Progenitor cell of endocrine pancreas (in vitro differentiated cells): Measurements from ENCODE around the gene DBT. TPM values are rescaled to one million over a fixed set of nuclear protein-coding genes. Genes with fewer than 3 reads are reported as not detected.

ENCODE experiments used
- DNase-seq: peaks from one replicate; pipeline ENCODE4 v3.0.0; 2021; ENCODE audit warnings: low spot score; ENCODE audit not compliant: unreplicated experiment
- H3K27ac Mint-ChIP-seq: 2 replicates; pipeline ENCODE4 v1.8.0; 2021; ENCODE audit warnings: mild to moderate bottlenecking, moderate library complexity, mixed read lengths
- H3K27me3 Mint-ChIP-seq: 2 replicates; pipeline ENCODE4 v1.8.0; 2021; ENCODE audit warnings: mixed read lengths
- H3K36me3 Mint-ChIP-seq: 2 replicates; pipeline ENCODE4 v1.8.0; 2022; ENCODE audit warnings: mixed read lengths; ENCODE audit not compliant: insufficient read depth
- H3K4me1 Mint-ChIP-seq: 2 replicates; pipeline ENCODE4 v1.8.0; 2021; ENCODE audit warnings: low read depth, mixed read lengths
- H3K4me3 Mint-ChIP-seq: 2 replicates; pipeline ENCODE4 v1.8.0; 2021; ENCODE audit warnings: low read depth, mild to moderate bottlenecking, moderate library complexity, mixed read lengths
- H3K9me3 Mint-ChIP-seq: 2 replicates; pipeline ENCODE4 v1.8.0; 2021; ENCODE audit warnings: low read depth, mixed read lengths
- total RNA-seq: library from RNA; stranded (reverse); gene quantifications from 2 replicates; pipeline ENCODE4 v1.2.1, GENCODE V29; 2021
- TF ChIP-seq, protein P1 (sequence below): fragments of 200-600 bp; sonication (generic); IDR thresholded peaks from one replicate; pipeline ENCODE4 v1.5.0; 2021; ENCODE audit warnings: antibody characterized with exemption, mild to moderate bottlenecking; ENCODE audit not compliant: unreplicated experiment

DBT gene
- total RNA-seq, 1 donor from 2014 or later: 20.4 TPM

DNA sequence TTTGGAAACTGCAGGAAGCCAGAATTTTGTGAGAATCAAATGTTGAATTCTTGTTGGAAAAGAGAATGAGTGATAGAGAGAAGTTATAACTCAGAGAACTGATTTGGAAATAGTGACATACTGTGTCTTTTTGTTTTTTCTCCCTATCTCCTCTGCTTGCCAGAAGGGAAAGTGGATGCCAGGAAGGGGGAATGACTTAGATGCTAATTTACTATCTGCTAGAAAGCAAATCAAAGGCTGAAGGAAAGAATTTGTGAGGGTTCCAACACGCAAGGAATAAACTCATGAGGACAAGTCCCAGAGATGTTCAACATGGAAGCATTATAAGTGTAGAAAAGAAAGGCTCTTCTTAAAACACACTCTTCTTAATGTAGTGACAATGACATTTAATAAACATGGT lies 51.0 kb downstream of the DBT start:
- H3K4me3 Mint-ChIP-seq: no peak overlapping the region
- H3K27ac Mint-ChIP-seq: no peak overlapping the region
- H3K27me3 Mint-ChIP-seq: no peaks in the 10 kb centered on the region
- H3K36me3 Mint-ChIP-seq: peaks cover 42% of the 10 kb centered on the region
- DNase-seq: no peak
- peaks cover 17% of the 10 kb centered on the region for H3K4me1 Mint-ChIP-seq
- TF ChIP-seq, protein P1, sequence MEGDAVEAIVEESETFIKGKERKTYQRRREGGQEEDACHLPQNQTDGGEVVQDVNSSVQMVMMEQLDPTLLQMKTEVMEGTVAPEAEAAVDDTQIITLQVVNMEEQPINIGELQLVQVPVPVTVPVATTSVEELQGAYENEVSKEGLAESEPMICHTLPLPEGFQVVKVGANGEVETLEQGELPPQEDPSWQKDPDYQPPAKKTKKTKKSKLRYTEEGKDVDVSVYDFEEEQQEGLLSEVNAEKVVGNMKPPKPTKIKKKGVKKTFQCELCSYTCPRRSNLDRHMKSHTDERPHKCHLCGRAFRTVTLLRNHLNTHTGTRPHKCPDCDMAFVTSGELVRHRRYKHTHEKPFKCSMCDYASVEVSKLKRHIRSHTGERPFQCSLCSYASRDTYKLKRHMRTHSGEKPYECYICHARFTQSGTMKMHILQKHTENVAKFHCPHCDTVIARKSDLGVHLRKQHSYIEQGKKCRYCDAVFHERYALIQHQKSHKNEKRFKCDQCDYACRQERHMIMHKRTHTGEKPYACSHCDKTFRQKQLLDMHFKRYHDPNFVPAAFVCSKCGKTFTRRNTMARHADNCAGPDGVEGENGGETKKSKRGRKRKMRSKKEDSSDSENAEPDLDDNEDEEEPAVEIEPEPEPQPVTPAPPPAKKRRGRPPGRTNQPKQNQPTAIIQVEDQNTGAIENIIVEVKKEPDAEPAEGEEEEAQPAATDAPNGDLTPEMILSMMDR: no peak
- H3K9me3 Mint-ChIP-seq: no peaks in the 10 kb centered on the region

DNA sequence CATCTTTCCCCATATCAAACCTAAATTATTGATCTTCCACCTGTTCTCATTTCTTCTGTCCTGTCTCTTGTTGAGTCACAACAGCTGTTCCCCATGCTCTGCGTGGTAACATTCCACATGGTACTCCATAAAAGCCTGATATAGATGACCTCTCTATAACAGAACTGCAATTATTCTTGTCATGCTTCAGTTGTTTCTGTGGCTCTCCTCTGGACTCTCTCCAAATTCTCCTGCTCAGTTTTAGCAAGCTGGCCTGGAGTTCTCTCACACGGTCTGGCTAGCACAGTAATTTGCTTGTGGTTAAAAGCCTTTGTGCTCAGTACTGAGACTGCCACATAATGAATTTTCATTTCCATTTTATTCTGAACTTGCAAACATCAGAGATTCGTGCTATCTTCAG lies 61.0 kb downstream of the DBT start:
- Mint-ChIP-seq H3K4me1 (no peaks in the 10 kb centered on the region), H3K4me3 (no peak overlapping the region), H3K9me3 (peaks cover 2% of the 10 kb centered on the region), H3K27ac (no peak overlapping the region), H3K36me3 (peaks cover 5% of the 10 kb centered on the region), H3K27me3 (no peaks in the 10 kb centered on the region)
- DNase-seq: no peak
- TF ChIP-seq, protein P1: no peak

DNA sequence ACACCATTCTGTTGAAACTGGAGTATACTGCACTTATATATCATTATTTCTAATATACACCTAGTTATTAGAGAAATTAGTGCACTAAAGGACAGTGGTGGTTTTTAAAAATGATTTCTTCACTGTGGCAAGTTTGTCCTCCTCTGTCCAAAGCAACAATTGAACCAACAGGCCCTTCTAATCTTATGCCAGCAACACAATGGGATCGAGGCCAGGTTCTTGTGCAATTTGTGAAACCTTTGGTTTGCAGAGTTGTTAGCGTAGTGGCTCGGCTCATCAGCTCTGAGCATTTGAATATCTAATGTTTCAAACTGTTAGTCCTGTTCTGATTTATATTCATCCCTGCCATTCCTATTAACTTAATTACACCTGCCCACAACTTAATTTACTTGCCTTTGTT lies 61.7 kb downstream of the DBT start:
- peaks cover 2% of the 10 kb centered on the region for H3K9me3 Mint-ChIP-seq
- TF ChIP-seq, protein P1: no peak

DNA sequence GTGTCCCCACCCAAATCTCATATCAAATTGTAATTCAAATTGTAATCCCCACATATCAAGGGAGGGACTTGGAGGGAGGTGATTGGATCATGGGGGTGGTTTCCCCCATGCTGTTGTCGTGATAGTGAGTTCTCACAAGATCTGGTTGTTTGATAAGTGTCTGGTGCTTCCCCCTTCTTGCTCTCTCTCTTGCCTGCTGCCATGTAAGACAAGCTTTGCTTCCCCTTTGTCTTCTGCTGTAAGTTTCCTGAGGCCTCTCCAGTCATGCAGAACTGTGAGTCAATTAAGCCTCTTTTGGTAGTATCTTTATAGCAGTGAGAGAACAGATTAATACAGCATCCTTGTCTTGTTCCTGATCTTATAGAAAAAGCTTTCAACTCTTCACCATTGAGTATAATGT lies 65.1 kb downstream of the DBT start:
- Mint-ChIP-seq H3K4me3 (no peak overlapping the region), H3K36me3 (peaks cover 5% of the 10 kb centered on the region), H3K27me3 (no peaks in the 10 kb centered on the region), H3K9me3 (peaks cover 2% of the 10 kb centered on the region), H3K4me1 (no peaks in the 10 kb centered on the region), H3K27ac (no peak overlapping the region)
- no peak for DNase-seq
- TF ChIP-seq, protein P1: no peak

More for the DNA sequence above, 61.7 kb downstream of the DBT start:
- Mint-ChIP-seq H3K27me3 (no peaks in the 10 kb centered on the region), H3K4me1 (no peaks in the 10 kb centered on the region), H3K27ac (no peak overlapping the region), H3K36me3 (peaks cover 5% of the 10 kb centered on the region), H3K4me3 (no peak overlapping the region)
- DNase-seq: no peak

DNA sequence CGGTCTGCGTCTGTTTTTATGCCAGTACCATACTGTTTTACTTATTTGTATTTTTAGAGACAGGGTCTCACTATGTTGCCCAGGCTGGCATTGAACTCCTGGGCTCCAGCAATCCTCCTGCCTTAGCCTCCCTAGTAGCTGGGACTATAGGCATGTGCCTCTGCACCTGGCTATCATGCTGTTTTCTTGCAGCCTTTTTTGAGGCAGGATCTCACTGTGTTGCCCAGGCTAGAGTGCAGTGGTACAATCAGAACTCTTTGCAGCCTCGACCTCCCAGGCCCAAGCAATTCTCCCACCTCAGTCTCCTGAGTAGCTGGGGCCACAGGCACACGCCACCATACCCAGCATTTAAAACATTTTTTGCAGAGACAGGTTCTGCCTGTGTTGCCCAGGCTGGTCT lies 66.3 kb downstream of the DBT start:
- H3K27me3 Mint-ChIP-seq: no peaks in the 10 kb centered on the region
- no peak for DNase-seq
- TF ChIP-seq, protein P1: no peak
- peaks cover 2% of the 10 kb centered on the region for H3K9me3 Mint-ChIP-seq
- H3K4me1 Mint-ChIP-seq: no peaks in the 10 kb centered on the region
- H3K4me3 Mint-ChIP-seq: no peak overlapping the region
- no peak overlapping the region for H3K27ac Mint-ChIP-seq
- H3K36me3 Mint-ChIP-seq: peaks cover 5% of the 10 kb centered on the region
